Fibroblast of lung (primary cell): ENCODE results near the gene MLYCD. TPM values are rescaled to one million over a fixed set of nuclear protein-coding genes. Genes with fewer than 3 reads are reported as not detected.

Experiments
- DNase-seq, 2 donors: peaks; one replicate each; pipeline versions ENCODE4 v3.0.0 to v3.0.0-alpha.2; 2010; ENCODE audit warnings: low read depth in 2 of 2
- H2AFZ ChIP-seq: 2 replicates; pipeline ENCODE4 v1.5.1; 2012; ENCODE audit warnings: low read length, control low read depth, inconsistent platforms
- H3K27ac ChIP-seq: 2 replicates; pipeline ENCODE4 v1.5.1; 2011; ENCODE audit warnings: low read length, control low read depth; ENCODE audit not compliant: insufficient read depth
- H3K27me3 ChIP-seq: 2 replicates; pipeline ENCODE4 v1.5.1; 2011; ENCODE audit warnings: mild to moderate bottlenecking, low read length; ENCODE audit not compliant: control insufficient read depth, insufficient read depth
- H3K36me3 ChIP-seq: 2 replicates; pipeline ENCODE4 v1.5.1; 2011; ENCODE audit warnings: low read length; ENCODE audit not compliant: control insufficient read depth, insufficient read depth
- H3K4me1 ChIP-seq: 2 replicates; pipeline ENCODE4 v1.5.1; 2011; ENCODE audit warnings: low read length; ENCODE audit not compliant: control insufficient read depth, insufficient read depth; ENCODE audit errors: extremely low read depth
- H3K4me2 ChIP-seq: 2 replicates; pipeline ENCODE4 v1.5.1; 2011; ENCODE audit warnings: low read length, control low read depth; ENCODE audit not compliant: insufficient read depth; ENCODE audit errors: extremely low read depth
- H3K4me3 ChIP-seq, 4 experiments: fragments of 200-600 bp in 1 of 4; sonication (generic) in 1 of 4; replicated peaks in 1 of 4; 2 replicates each; pipeline ENCODE4 v1.5.1; 2011 to 2016; ENCODE audit warnings: low read length in 4 of 4, low read depth in 3 of 4, mild to moderate bottlenecking in 3 of 4, control low read depth in 2 of 4, inconsistent platforms in 1 of 4, mixed read lengths in 1 of 4; ENCODE audit not compliant: insufficient read depth in 1 of 4; ENCODE audit errors: control extremely low read depth in 1 of 4
- H3K79me2 ChIP-seq: 2 replicates; pipeline ENCODE4 v1.5.1; 2012; ENCODE audit warnings: mild to moderate bottlenecking, low read length, inconsistent platforms; ENCODE audit not compliant: control insufficient read depth, insufficient read depth
- H3K9ac ChIP-seq: 2 replicates; pipeline ENCODE4 v1.5.1; 2011; ENCODE audit warnings: mild to moderate bottlenecking, low read length, control low read depth; ENCODE audit not compliant: insufficient read depth
- H3K9me3 ChIP-seq: 2 replicates; pipeline ENCODE4 v1.5.1; 2012; ENCODE audit warnings: low read depth, low read length; ENCODE audit not compliant: control insufficient read depth, insufficient read depth
- H4K20me1 ChIP-seq: 2 replicates; pipeline ENCODE4 v1.5.1; 2011; ENCODE audit warnings: low read length; ENCODE audit not compliant: control insufficient read depth, insufficient read depth; ENCODE audit errors: extremely low read depth
- EZH2 ChIP-seq: IDR thresholded peaks from 2 replicates; pipeline ENCODE4 v1.5.1; 2012; ENCODE audit warnings: low read length, control low read depth, mild to moderate bottlenecking; ENCODE audit errors: missing control alignments
- polyA plus RNA-seq, 2 donors: library from polyadenylated mRNA; depleted of rRNA in 1 of 2; stranded (reverse) in 1 of 2; unstranded in 1 of 2; fragments of >200 nt; gene quantifications; 2 replicates each; pipeline ENCODE4 v1.2.1, GENCODE V29; 2011 to 2012; ENCODE audit warnings: missing spikeins in 1 of 2
- total RNA-seq: library from RNA; depleted of rRNA; stranded (reverse); fragments of >200 nt; gene quantifications from 2 replicates; pipeline ENCODE4 v1.2.1, GENCODE V29; 2014
- TF ChIP-seq, protein P1 (sequence below), 2 donors: IDR thresholded peaks in 1 of 2; conservative IDR thresholded peaks in 1 of 2; 1 replicate in 1 of 2; 2 replicates in 1 of 2; pipeline ENCODE4 v1.5.1; 2011 to 2012; ENCODE audit warnings: low read length in 2 of 2, control low read depth in 1 of 2, inconsistent platforms in 1 of 2, low read depth in 1 of 2, mild to moderate bottlenecking in 1 of 2

MLYCD gene
- total and polyA plus RNA-seq, 2 donors (not counting 1 experiment from before 2014, with no cell fraction given), result 1.0 to 3.8 TPM

DNA sequence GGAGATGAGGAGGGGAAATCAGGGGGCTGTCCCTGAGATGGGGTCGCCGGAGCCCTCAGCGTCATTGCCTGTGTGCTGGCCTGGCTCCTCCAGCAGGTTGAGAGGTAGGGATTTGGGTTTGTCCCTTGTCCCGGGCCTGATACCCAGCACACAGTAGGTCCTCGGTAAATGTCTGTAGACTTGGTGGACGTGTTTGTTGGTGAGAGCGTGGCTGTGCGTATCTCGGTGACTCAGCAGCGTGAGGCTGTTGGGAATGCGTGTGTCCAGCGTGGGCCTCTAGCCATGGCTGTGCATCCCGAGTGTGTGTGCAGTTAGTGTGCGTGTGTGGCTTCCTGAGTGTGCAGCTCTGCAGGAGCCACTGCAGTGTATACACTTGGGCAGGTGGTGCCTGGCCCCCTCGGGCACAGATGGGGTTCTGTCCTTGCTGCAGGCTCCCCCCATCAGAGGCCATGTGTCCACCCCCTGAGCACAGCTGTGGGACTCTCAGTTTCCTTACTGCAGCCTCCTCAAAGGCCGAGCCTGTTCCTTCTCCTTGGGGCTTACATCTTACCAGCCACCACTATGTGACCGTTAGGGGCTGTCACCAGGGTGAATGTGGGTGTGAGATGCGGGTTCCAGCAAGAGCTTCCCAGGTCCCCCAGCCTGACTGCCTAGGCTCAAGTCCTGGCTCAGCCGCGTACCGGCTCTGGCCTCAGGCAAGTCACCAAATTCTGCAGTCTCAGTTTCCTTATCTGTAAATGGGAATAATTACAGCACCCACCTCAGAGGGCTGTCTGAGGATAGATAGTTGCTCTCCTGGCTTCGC lies 74.9 kb downstream of the MLYCD start:
- Histone ChIP-seq H3K4me3 (no peak overlapping the region), H3K79me2 (no peaks in the 10 kb centered on the region), H4K20me1 (no peaks in the 10 kb centered on the region), H3K27ac (no peak overlapping the region), H3K9me3 (no peaks in the 10 kb centered on the region), H3K27me3 (peaks cover 9% of the 10 kb centered on the region), H3K4me1 (no peaks in the 10 kb centered on the region), H3K4me2 (no peak overlapping the region), H3K9ac (no peak overlapping the region), H2AFZ (no peak overlapping the region), H3K36me3 (no peaks in the 10 kb centered on the region)
- DNase-seq, result no peak
- no peak for TF ChIP-seq EZH2
- TF ChIP-seq, protein P1, sequence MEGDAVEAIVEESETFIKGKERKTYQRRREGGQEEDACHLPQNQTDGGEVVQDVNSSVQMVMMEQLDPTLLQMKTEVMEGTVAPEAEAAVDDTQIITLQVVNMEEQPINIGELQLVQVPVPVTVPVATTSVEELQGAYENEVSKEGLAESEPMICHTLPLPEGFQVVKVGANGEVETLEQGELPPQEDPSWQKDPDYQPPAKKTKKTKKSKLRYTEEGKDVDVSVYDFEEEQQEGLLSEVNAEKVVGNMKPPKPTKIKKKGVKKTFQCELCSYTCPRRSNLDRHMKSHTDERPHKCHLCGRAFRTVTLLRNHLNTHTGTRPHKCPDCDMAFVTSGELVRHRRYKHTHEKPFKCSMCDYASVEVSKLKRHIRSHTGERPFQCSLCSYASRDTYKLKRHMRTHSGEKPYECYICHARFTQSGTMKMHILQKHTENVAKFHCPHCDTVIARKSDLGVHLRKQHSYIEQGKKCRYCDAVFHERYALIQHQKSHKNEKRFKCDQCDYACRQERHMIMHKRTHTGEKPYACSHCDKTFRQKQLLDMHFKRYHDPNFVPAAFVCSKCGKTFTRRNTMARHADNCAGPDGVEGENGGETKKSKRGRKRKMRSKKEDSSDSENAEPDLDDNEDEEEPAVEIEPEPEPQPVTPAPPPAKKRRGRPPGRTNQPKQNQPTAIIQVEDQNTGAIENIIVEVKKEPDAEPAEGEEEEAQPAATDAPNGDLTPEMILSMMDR (conservative IDR thresholded peaks at IDR 0.05 in 1 of 2, IDR thresholded peaks at IDR 0.05 in 1 of 2; ENCODE audit: low read depth in 1 of 2, low read length in 2 of 2), result no peak

DNA sequence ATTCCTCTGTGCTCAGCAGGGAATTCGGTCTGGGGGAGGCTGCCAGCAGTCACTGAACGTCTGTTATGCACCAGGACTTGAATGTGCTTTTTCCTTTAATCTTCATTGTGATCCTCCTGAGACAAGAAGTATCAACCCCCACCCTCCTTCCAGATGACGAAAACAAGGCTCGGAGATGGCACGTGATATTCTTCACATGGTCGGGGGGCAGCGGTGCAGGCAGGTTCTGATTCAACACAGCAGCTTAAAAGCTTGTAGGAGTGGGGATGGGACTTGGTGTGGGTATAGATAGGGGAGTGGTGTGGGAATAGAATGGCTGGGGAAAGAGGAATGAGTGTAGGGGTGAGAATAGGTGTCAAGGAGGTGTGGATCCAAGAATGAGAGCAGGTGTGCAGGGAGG lies 75.6 kb downstream of the MLYCD start:
- no peak for DNase-seq
- no peak overlapping the region for H3K27ac ChIP-seq
- H3K4me1 ChIP-seq, result no peaks in the 10 kb centered on the region
- no peak overlapping the region for H2AFZ ChIP-seq
- no peak overlapping the region for H3K4me2 ChIP-seq
- no peaks in the 10 kb centered on the region for H4K20me1 ChIP-seq
- H3K27me3 ChIP-seq, result peaks cover 8% of the 10 kb centered on the region
- TF ChIP-seq, protein P1 (conservative IDR thresholded peaks at IDR 0.05 in 1 of 2, IDR thresholded peaks at IDR 0.05 in 1 of 2; ENCODE audit: low read depth in 1 of 2, low read length in 2 of 2), result no peak
- no peak for TF ChIP-seq EZH2
- H3K79me2 ChIP-seq, result no peaks in the 10 kb centered on the region
- H3K9me3 ChIP-seq, result no peaks in the 10 kb centered on the region
- H3K36me3 ChIP-seq, result no peaks in the 10 kb centered on the region
- no peak overlapping the region for H3K4me3 ChIP-seq
- no peak overlapping the region for H3K9ac ChIP-seq

DNA sequence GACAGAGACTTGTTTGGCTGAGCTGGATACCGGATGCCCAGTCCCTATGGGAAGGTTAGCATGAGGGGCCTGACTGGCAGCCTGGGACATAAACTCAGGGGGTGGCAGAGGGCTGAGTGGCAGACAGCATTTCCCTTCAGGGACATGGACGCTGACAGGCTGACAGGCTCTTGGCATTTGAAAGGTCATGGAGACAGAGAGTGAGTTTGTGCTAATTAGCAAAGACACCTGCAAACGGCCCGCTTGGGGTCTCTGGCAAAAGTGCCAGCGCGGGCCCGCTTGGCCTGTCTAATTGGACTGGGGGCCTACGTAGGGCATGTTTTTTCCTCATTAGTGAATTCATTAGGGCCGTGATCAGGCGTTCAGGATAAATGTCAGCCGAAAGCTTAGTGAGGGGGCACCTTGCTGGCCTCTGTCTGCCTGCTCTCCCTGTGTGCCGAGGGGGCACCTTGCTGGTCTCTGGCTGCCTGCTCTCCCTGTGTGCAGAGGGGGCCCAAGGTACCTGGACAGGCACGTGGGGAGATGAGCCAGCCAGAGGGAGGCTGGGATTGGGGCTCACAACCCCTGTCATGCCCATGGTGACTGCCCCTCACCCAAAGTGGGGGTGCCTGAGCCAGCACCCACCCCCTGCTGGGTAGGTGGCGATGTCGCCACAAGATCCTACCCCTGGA lies 76.8 kb downstream of the MLYCD start:
- TF ChIP-seq EZH2, result no peak
- TF ChIP-seq, protein P1 (conservative IDR thresholded peaks at IDR 0.05 in 1 of 2, IDR thresholded peaks at IDR 0.05 in 1 of 2; ENCODE audit: low read depth in 1 of 2, low read length in 2 of 2), result no peak
- no peaks in the 10 kb centered on the region for H3K4me1 ChIP-seq
- H3K36me3 ChIP-seq, result no peaks in the 10 kb centered on the region
- no peak for DNase-seq
- no peaks in the 10 kb centered on the region for H3K79me2 ChIP-seq
- no peak overlapping the region for H2AFZ ChIP-seq
- no peak overlapping the region for H3K27ac ChIP-seq
- no peak overlapping the region for H3K4me2 ChIP-seq
- no peaks in the 10 kb centered on the region for H4K20me1 ChIP-seq
- H3K9ac ChIP-seq, result no peak overlapping the region
- peaks cover 8% of the 10 kb centered on the region for H3K27me3 ChIP-seq
- no peak overlapping the region for H3K4me3 ChIP-seq
- no peaks in the 10 kb centered on the region for H3K9me3 ChIP-seq
